ENCODE data around the gene SQSTM1. TPM values are rescaled to one million over a fixed set of nuclear protein-coding genes. Genes with fewer than 3 reads are reported as not detected.

SQSTM1 gene
- total RNA-seq, 1 experiment from 2014 or later: 78.5 TPM

DNA sequence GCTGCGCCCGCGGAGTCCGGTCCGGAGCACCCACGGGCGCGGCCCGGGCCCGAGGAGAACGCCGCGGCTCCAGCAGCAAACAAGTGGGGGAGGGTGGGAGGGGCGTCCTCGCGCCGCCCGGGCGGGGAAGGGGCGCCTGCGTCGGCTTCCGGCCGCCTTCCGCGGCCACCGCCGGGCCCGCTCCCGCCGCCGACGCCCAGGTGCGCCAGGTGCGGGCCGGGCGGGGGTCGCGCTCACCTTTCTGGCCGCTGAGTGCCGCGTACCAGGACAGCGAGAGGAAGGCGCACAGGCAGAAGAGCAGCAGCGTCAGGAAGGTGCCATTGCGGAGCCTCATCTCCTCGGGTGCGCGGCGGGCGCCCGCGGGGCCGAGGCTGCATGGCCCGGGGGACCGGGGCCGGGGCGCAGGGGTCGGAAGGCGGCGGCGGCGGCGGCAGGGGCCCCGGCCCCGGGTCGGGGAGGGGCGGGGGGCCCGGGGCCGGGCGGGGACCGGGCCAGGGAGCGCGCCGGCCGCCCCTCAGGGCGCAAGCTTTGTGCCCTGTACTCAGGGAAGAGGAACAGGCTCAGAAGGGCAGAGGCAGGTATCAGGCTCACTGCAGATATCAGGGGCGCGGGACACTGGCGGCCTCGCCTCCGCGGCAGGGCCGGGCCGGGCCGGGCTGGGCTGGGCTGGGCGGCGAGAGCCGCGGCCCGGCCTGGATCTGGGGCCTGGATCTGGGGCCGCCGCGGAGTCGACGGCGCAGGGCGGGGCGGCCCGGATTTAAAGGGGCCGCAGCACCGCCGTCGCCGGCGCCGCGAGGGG is 14.3 kb upstream of the SQSTM1 start, which contains the start of gene MGAT4B (continued):
- TF ChIP-seq, protein P1, sequence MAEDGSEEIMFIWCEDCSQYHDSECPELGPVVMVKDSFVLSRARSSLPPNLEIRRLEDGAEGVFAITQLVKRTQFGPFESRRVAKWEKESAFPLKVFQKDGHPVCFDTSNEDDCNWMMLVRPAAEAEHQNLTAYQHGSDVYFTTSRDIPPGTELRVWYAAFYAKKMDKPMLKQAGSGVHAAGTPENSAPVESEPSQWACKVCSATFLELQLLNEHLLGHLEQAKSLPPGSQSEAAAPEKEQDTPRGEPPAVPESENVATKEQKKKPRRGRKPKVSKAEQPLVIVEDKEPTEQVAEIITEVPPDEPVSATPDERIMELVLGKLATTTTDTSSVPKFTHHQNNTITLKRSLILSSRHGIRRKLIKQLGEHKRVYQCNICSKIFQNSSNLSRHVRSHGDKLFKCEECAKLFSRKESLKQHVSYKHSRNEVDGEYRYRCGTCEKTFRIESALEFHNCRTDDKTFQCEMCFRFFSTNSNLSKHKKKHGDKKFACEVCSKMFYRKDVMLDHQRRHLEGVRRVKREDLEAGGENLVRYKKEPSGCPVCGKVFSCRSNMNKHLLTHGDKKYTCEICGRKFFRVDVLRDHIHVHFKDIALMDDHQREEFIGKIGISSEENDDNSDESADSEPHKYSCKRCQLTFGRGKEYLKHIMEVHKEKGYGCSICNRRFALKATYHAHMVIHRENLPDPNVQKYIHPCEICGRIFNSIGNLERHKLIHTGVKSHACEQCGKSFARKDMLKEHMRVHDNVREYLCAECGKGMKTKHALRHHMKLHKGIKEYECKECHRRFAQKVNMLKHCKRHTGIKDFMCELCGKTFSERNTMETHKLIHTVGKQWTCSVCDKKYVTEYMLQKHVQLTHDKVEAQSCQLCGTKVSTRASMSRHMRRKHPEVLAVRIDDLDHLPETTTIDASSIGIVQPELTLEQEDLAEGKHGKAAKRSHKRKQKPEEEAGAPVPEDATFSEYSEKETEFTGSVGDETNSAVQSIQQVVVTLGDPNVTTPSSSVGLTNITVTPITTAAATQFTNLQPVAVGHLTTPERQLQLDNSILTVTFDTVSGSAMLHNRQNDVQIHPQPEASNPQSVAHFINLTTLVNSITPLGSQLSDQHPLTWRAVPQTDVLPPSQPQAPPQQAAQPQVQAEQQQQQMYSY (CRISPR knock-in tag; IDR thresholded peaks at IDR 0.05): peak; percentile 97
- TF ChIP-seq NR3C1 (CRISPR knock-in tag; conservative IDR thresholded peaks at IDR 0.05; ENCODE audit: low read depth) (no peak), KAT7 (CRISPR knock-in tag; IDR thresholded peaks at IDR 0.05; ENCODE audit: borderline replicate concordance) (no peak), TP53 (CRISPR knock-in tag; IDR thresholded peaks at IDR 0.05) (peak; percentile 89), SP1 (CRISPR knock-in tag; conservative IDR thresholded peaks at IDR 0.05) (peak; percentile 64), ESRRA (CRISPR knock-in tag; IDR thresholded peaks at IDR 0.05; ENCODE audit: borderline replicate concordance) (no peak), ZNF263 (CRISPR knock-in tag; IDR thresholded peaks at IDR 0.05; ENCODE audit: low read depth) (no peak), TEAD1 (CRISPR knock-in tag; IDR thresholded peaks at IDR 0.05) (0 out of 2 replicates have a peak, but pooled peaks have one; percentile 16)
- TF ChIP-seq, protein P2, sequence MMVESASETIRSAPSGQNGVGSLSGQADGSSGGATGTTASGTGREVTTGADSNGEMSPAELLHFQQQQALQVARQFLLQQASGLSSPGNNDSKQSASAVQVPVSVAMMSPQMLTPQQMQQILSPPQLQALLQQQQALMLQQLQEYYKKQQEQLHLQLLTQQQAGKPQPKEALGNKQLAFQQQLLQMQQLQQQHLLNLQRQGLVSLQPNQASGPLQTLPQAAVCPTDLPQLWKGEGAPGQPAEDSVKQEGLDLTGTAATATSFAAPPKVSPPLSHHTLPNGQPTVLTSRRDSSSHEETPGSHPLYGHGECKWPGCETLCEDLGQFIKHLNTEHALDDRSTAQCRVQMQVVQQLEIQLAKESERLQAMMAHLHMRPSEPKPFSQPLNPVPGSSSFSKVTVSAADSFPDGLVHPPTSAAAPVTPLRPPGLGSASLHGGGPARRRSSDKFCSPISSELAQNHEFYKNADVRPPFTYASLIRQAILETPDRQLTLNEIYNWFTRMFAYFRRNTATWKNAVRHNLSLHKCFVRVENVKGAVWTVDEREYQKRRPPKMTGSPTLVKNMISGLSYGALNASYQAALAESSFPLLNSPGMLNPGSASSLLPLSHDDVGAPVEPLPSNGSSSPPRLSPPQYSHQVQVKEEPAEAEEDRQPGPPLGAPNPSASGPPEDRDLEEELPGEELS (CRISPR knock-in tag; IDR thresholded peaks at IDR 0.05): peak; percentile 26; the same call in 1 of the 2 replicates
- TF ChIP-seq, protein P3, sequence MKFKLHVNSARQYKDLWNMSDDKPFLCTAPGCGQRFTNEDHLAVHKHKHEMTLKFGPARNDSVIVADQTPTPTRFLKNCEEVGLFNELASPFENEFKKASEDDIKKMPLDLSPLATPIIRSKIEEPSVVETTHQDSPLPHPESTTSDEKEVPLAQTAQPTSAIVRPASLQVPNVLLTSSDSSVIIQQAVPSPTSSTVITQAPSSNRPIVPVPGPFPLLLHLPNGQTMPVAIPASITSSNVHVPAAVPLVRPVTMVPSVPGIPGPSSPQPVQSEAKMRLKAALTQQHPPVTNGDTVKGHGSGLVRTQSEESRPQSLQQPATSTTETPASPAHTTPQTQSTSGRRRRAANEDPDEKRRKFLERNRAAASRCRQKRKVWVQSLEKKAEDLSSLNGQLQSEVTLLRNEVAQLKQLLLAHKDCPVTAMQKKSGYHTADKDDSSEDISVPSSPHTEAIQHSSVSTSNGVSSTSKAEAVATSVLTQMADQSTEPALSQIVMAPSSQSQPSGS (CRISPR knock-in tag; IDR thresholded peaks at IDR 0.05; ENCODE audit: borderline replicate concordance, low read depth): no peak
- TF ChIP-seq, protein P4, sequence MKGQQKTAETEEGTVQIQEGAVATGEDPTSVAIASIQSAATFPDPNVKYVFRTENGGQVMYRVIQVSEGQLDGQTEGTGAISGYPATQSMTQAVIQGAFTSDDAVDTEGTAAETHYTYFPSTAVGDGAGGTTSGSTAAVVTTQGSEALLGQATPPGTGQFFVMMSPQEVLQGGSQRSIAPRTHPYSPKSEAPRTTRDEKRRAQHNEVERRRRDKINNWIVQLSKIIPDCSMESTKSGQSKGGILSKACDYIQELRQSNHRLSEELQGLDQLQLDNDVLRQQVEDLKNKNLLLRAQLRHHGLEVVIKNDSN (CRISPR knock-in tag; IDR thresholded peaks at IDR 0.05): no peak

DNA sequence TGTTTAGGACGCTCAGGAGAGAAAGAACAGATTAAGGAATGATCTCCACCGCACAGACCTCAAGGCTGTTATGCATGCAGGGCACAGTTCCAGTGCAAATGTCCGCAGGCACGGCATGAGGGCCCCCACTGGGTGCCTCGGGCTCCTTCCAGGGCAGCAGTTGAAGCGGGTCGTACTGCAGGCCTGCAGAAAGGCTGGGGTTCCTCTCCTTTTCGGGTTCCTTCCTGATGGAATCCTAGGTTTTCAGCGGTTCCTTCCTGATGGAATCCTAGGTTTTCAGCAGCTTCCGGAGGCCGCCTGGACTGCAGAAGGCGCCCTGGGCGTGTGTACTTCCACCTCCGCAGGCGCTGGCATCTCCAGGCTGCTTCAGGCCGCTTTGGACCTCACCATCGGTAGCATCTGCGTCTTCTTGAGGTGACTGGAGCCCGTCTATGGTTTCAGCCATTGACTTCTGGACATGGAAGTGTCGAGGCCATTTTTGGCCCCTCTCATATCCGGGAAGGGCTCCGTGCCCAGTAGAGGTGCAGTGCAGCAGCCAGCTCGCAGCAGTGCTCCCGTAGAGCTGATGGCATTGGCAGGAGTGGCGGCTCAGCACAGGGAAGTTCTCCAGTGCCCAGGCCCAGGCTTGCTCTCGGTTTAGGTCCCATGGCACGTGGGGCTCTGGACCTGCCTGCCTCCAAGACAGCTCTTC is 8.4 kb upstream of the SQSTM1 start:
- H3K4me1 Mint-ChIP-seq: peaks cover 22% of the 10 kb centered on the region
- ATAC-seq (no peak), DNase-seq (ENCODE audit: low spot score) (no peak)
- H3K9me3 Mint-ChIP-seq: no peaks in the 10 kb centered on the region
- H3K27me3 Mint-ChIP-seq (ENCODE audit: low read depth): peaks cover 12% of the 10 kb centered on the region
- H3K36me3 Mint-ChIP-seq: peaks cover 14% of the 10 kb centered on the region
- ChIA-PET POLR2A (no interaction called here), CTCF (no interaction called here)
- TF ChIP-seq HMGA2 (CRISPR knock-in tag; IDR thresholded peaks at IDR 0.05) (no peak), SMAD4 (CRISPR knock-in tag; IDR thresholded peaks at IDR 0.05) (no peak), NFE2L1 (CRISPR knock-in tag; IDR thresholded peaks at IDR 0.05) (no peak)
- TF ChIP-seq, protein P5, sequence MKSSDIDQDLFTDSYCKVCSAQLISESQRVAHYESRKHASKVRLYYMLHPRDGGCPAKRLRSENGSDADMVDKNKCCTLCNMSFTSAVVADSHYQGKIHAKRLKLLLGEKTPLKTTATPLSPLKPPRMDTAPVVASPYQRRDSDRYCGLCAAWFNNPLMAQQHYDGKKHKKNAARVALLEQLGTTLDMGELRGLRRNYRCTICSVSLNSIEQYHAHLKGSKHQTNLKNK (CRISPR knock-in tag; IDR thresholded peaks at IDR 0.05): no peak
- TF ChIP-seq, protein P6, sequence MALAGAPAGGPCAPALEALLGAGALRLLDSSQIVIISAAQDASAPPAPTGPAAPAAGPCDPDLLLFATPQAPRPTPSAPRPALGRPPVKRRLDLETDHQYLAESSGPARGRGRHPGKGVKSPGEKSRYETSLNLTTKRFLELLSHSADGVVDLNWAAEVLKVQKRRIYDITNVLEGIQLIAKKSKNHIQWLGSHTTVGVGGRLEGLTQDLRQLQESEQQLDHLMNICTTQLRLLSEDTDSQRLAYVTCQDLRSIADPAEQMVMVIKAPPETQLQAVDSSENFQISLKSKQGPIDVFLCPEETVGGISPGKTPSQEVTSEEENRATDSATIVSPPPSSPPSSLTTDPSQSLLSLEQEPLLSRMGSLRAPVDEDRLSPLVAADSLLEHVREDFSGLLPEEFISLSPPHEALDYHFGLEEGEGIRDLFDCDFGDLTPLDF (CRISPR knock-in tag; IDR thresholded peaks at IDR 0.05): no peak
- TF ChIP-seq, protein P7, sequence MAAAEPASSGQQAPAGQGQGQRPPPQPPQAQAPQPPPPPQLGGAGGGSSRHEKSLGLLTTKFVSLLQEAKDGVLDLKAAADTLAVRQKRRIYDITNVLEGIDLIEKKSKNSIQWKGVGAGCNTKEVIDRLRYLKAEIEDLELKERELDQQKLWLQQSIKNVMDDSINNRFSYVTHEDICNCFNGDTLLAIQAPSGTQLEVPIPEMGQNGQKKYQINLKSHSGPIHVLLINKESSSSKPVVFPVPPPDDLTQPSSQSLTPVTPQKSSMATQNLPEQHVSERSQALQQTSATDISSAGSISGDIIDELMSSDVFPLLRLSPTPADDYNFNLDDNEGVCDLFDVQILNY (CRISPR knock-in tag; IDR thresholded peaks at IDR 0.05): no peak
- TF ChIP-seq, protein P8, sequence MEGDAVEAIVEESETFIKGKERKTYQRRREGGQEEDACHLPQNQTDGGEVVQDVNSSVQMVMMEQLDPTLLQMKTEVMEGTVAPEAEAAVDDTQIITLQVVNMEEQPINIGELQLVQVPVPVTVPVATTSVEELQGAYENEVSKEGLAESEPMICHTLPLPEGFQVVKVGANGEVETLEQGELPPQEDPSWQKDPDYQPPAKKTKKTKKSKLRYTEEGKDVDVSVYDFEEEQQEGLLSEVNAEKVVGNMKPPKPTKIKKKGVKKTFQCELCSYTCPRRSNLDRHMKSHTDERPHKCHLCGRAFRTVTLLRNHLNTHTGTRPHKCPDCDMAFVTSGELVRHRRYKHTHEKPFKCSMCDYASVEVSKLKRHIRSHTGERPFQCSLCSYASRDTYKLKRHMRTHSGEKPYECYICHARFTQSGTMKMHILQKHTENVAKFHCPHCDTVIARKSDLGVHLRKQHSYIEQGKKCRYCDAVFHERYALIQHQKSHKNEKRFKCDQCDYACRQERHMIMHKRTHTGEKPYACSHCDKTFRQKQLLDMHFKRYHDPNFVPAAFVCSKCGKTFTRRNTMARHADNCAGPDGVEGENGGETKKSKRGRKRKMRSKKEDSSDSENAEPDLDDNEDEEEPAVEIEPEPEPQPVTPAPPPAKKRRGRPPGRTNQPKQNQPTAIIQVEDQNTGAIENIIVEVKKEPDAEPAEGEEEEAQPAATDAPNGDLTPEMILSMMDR (IDR thresholded peaks at IDR 0.05): no peak
- no peak overlapping the region for H3K27ac Mint-ChIP-seq
- H3K4me3 Mint-ChIP-seq: no peak overlapping the region

Measured in WTC11 (cell line).